Measurements from ENCODE around the gene RNF11.

Gene RNF11

DNA sequence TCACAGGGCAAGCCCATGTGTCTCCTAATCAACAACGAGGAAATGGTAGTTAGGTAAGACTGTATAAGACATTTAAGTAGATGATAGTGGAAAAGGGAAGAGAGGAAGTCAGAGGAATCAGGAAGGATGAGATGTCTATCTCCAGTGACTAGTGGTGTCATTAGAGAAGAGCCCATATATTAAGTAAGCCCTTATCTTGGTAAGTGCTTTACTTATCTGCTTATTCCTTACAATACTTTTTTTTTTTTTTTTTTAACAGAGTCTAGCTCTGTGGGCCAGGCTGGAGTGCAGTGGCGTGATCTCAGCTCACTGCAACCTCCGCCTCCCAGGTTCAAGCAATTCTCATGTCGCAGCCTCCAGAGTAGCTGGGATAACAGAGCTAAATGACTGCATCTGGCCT is 29.5 kb downstream of the RNF11 start:
- DNase-seq (ENCODE audit: low spot score), result no peak

DNA sequence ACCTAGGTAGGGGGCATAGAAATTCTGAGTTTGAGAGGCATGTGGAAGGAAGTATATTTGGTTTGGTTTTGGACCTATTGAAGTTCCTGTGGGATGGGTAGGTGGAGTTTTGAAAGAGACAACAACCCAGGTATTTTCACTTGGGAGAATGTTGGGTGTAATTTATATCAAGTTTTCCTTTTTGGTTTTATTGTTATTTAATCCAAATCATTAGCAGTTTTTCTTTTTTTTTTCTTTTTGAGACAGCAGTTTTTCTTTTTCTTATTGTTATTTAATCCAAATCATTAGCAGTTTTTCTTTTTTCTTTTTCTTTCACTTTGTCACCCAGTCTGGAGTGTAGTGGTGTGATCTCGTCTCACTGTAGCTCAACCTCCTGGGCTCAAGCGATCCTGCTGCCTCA is 30.1 kb downstream of the RNF11 start:
- DNase-seq (ENCODE audit: low spot score), result no peak

DNA sequence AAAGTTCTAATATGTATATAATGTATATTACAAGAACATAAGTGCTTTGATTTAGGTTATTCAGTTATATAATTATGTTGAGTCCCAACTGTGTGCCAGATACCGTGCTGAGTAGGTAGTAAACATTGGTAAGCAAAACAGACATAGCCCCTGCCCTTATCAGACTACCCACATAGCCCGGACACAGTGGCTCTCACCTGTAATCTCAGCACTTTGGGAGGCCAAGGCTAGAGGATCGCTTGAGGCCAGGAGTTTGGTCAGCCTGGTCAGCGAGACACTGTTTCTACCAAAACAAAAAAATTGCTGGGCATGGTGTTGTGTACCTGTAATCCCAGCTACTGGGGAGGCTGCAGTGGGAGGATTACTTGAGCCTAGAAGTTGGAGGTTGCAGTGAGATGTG is 30.7 kb downstream of the RNF11 start:
- no peak for DNase-seq (ENCODE audit: low spot score)

DNA sequence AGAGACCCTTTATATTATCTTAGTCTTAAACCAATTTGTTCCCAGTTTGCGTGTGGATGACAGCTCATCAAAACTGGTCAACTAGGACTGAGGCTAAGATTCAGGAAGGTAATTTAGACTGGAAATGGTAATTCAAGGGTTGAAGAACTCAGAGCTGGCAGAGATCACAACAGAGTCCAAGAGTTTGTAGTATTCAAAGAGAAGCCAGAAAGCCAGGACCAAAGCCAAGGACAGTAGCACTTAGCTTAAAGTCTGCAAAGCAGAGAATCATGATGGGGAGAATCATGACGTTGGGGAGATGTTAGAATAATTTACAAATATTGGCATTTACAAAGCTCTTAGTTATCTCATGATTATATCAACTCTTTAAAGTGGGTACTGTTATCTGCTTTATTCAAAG is 32.6 kb downstream of the RNF11 start:
- DNase-seq (ENCODE audit: low spot score), result no peak

DNA sequence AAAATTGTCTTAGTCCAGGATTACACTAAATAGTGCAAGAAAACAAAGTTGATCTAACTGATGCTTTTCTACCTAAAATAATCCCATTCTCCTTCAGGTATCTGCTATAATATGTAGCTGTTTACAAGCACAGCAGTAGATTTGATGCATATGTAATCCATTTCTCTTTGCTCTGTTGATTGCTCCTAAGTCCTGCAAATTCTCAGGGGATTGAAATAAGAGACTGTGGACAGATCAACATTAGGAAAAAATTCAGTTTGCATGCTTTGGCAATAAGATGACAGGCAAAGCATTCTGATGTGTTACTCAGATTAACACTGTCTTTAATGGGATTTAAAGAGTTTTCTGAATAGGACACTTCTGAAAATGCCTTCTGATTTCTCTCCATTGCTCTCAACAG is 34.7 kb downstream of the RNF11 start:
- no peak for DNase-seq (ENCODE audit: low spot score)

DNA sequence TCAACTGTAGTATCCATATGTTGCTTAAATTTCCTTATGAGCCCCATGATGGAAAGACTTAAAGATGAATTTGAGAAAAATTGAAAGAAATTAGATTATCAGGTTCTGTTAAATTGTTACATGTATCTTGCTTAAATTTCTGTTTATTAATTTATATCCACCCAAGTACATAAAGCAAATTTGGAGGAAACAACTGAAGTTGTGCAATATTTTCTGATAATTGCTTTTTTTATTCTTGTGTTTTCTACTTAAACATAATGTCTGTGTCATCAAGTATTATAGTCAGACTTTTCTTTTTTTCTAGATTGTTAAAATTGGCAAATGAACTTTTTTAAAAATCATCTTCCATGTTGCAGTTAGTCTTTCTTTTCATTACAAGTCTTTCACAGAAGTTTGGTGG is 36.8 kb downstream of the RNF11 start:
- DNase-seq (ENCODE audit: low spot score), result no peak

DNA sequence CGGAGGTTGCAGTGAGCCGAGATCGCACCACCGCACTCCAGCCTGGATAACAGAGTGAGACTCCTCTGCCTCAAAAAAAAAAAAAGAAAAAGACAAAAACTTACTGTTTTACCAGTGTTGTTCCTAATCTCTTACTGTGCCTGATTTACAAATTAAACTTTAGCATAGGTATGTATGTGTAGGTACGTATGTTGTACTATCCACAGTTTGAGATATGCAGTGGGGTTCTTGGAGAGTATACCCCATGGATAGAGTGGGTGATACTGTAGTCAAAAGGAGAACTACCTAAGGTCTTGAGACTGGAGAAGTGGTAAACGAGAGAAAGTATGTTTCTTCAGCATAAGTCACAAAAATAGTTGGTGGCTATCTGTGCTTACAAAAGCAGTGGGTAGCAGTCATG is 38.6 kb downstream of the RNF11 start:
- no peak for DNase-seq (ENCODE audit: low spot score)

DNA sequence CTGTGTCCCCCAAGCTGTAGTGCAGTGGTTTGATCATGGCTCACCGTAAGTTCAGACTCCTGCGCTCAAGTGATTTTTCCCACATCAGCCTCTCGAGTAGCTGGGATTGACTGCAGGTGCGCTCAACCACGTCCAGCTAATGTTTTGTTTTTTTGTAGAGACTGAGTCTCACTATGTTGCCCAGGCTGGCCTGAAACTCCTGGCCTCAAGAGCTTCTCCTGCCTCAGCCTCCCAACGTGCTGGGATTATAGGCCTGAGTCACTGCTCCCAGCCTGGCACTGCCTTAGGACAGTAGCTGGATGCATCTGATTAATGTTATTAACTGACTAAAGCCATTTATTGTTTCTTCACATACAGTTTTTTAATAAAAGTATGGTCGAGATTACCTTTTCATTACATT is 40.2 kb downstream of the RNF11 start:
- DNase-seq (ENCODE audit: low spot score), result no peak

DNA sequence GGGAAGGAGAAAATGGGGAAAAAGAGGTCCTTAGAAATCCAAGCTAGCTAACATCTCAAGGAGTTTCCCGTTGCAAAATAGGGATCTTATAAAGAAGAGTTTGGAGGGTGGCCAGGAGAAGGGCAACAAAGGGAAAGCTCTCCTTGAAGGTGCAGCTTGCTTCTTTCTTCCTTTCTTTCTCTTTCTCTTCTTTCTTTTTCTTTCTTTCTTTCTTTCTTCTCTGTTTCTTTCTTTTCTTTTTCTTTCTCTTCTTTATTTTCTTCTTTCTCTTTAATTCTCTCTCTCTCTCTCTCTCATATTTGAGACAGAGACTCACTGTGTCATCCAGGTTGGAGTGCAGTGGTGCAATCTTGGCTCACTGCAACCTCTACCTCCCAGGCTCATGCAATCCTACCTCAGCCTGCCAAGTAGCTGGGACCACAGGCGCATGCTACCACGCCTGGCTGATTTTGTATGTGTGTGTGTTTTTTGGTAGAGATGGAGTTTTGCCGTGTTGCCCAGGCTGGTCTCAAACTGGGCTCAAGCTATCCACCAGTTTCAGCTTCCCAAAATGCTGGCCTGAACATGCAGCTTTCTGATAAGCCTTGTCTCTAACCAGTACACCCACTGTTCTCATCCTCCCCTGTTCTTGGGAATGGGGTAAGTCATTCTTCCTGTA is 44.4 kb downstream of the RNF11 start:
- DNase-seq (ENCODE audit: low spot score), result no peak

DNA sequence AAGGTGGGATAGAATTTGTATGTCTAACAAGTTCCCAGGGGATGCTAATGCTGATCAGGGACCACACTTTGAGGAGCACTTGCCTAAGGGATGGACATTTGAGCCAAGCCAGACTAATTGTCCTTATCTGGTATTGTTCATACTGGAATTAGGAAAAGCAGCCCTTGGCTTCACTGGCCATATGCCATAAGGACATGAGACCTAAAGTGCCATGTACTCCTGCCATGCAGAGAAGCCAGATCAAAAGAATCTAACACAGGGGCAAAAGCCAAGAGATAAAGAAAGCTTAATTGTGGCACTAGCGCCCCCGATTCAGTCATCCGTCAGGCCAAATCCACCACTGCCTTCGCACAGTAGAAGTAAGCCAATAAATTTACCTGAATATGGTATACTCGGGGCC is 45.7 kb downstream of the RNF11 start:
- no peak for DNase-seq (ENCODE audit: low spot score)

DNA sequence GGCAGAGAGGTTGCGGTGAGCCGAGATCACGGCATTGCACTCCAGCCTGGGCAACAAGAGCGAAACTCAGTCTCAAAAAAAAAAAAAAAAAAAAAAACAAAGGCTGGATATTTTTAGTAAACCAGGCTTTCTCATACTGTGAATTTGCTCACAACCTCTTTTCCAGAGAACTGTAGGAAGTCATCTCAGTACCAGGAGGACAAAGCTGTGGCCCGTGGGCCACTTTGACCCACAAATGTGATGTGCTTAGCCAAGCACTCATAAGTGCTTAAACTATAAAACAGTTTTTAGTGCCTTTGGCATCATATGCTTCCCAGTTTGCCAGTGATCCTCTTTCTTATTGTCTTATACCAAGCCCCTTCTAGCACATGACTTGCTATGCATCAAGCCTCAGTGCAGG is 46.5 kb downstream of the RNF11 start:
- no peak for DNase-seq (ENCODE audit: low spot score)

DNA sequence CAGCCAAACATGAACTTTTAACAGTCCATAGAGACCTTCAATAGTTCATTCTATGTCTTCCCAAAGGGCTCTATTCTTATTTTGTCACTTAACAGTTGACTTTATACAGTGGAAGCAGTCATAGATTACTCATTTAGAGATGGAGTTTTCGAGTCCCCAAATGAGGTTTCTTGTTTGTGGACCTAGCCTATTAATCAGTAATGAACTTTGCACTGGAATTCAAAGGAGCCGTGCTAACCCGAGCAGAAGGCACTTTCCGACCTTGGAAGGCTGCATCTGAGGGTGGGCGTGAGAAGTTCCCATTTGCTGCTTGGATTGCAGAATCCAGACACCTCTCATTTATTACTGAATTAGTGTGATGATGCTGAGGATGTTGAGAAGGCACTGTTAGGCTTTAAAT is 47.9 kb downstream of the RNF11 start:
- no peak for DNase-seq (ENCODE audit: low spot score)

DNA sequence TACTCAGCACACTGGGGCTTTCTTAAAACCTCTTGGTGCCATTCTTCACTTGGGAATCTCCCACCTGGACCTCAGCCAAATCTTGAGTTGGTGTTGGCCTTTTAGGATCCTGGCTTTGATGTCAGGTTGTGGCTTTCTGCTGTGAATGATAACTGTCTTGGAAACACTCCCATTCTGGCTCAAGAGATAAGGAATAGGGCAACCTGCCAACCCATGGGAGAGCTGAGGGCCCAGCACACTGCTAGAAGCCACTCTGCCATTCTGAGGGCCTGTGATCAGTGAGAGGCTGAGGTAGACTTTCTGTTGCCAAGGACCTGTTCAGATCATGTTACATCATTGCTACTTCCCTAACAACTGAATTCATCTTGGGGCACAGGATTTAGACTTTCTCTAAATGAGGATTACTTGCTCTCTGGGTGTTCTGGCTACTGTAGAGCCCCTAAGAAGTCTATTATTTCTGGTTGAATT is 48.4 kb downstream of the RNF11 start:
- no peak for DNase-seq (ENCODE audit: low spot score)

DNA sequence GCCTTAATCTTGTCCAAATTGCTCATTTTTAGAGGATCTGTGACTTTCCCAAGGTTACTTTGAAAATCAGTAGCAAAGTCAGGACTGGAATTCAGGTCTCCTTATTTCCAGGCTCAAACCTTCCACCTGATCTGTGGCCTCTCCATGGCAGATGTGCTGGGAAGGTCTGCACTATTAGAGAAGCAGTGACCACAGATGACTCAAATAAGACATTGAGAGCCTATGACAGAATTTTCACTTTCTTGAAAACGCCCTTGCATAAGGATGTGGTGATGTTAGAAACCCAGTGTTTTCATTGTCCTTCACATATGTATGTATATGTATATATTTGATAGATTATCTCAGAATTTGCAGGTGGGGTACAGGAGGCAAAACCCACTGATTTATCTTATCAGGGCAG is 49.0 kb downstream of the RNF11 start:
- no peak for DNase-seq (ENCODE audit: low spot score)

DNA sequence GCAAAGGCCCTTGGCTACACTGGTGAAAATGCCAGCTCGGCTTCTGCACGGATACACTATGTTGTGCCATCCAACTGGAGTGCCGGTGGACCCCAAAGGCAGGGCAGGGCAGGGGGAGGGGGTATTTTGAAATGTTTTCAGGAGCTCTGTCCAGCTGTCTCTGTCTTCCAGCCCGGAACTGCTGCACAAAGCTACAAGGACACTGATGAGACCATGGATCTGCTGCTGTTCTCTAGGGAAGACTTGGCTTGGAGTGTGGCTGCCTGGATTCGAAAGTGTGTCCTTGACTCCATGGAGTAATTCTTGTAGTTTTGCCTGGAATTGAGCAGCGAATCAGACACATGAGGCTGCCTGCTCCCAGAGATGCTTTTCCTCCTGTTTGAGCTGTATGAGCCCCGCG is 51.9 kb downstream of the RNF11 start:
- no peak for DNase-seq (ENCODE audit: low spot score)

DNA sequence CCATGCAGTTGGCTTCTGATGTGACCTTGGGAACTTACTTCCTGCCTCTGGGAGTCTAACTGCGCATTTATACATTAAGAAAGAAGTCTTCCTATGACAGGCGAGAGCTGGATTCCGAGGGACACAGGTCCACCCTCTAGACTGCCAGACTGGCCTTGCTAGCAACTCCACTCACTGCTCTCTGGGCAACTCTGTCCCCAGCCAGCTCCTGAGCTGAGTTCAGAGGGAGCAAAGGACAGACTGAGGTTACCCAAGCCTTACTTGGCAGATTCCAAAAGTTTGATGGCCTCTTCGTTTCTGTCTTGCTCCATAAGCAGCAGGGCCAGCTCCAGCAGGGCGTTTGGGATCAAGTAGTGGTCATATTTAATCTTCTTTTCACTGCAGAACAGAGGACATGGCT is 52.5 kb downstream of the RNF11 start:
- no peak for DNase-seq (ENCODE audit: low spot score)

DNA sequence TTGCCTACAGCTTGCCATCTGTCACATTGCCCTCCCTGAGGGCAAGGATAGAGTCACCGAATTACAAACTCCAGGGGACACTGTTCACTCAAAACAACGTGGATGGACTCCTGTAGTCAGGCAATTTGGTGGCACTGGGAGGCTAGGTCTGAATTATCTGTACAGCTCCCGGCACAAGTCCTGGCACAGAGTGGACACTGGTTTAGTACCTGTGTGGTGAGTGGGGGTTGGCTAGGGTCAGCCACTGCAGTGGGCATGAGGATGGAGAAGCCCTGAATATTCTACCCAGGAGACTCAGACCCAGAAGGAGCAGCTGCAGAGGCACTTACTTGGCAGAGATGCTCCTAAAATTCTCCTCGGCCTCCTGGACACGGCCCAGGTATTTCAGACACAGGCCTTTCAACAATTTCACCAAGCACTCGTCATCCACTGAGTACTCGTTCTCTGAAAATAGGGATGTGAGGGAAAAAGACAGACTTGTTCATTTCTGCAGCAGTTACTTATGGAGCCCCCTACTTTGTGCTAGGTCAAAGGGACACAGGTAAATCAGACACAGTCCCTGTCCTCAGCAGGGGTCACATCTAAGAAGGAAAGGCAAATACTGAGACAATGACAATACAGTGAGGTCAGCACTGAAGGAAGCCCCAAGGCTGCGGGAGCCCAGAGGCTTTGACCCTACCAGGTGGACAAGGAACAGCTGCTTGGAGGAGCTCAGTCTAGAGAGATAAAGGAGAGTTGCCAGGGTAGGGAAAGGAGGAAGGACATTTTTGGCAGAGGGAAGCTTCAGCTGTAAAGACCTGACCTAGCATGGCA is 53.8 kb downstream of the RNF11 start:
- no peak for DNase-seq (ENCODE audit: low spot score)

DNA sequence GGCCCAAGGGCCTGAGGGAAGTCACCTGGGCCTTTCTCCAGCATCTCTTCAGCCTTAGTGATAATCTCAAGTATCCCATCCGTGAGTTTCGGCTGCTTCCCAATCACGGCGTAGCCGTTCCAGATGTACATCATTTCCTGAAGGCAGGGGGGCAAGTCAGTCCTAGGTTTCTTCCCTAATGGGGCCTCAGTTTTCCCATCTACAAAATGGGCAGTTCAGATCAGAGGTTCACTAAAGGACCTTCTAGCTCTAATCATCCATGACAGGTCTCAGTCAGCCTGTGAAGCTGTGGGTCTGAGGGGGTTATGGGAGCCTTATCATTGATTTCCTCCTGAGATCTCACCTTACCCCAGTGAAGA is 54.4 kb downstream of the RNF11 start:
- no peak for DNase-seq (ENCODE audit: low spot score)

DNA sequence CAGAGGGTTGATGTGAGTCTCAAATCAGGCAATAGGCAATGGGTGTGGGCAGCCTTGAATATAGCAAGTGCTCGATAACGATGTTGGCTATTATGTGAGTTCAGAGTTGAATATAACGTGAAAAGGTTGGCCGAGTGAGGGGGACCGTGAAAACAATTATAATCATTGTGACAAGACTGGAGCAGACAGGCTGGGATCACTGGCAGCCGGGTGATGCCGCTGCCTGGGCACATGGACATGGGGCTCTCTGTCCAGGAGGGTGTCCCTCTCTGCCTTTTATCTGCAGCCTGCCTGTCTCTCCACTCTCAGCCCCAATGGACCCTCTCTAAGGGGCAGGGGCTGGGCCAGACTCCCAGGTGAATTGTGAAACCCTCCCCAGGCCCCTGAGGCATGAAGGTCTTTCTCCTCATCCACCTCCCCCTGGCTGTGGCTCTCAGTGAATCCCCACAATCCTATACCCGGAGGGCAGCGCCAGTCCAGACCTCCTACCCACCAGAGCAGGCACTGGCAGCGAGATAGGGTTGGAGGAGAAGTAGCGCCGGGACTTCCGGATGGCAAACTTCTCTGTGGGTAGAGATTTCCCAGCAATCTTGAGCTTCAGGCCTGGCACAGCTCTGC is 57.9 kb downstream of the RNF11 start:
- no peak for DNase-seq (ENCODE audit: low spot score)

DNA sequence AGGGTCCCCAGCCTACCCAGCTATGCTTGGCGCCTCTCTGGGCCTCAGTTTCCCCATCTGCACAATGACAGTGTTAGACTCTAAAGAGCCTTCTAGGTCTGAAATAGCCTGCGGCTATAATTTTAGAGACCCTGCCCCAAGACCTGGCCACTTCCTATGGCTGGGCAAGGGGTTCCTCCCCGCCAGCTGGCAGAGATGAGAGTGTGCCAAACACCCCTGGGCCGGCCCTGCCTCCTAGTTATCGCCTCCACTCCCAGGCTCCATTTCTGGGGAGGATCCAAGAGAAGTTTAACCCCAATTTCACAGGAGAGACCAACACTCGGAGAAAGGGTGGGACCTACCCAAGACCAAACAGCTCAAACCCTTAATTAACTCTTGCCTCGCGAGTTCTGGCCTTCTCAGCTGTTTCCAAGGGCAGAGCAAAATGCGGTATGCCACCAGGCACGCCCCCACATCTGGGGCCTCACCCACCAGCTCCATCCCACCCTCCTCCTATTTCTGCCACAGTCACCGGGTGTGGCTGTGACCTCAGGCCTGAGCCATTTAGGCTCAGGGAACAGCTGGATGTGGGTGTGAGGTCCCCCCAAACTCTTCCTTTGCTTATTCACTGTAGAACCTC is 58.6 kb downstream of the RNF11 start:
- no peak for DNase-seq (ENCODE audit: low spot score)

DNA sequence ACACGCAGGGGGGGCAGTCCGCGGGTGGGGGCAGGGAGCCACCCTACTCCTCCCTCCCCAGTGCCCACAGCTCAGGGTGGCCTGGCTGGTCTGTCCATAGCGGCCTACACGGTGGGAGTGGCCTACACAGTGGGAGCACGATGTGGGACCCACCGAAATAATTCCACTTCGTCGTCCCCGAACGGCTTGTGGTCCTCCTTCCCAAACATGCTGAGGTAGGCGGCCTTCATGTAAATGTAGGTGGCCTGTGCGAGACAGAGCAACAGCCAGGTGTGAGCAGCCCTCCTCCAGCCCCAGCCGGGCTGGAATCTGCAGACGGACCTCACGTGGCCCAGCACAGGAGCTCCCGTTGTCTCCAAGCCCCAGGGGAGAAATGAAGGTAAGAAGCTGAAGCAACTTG is 59.9 kb downstream of the RNF11 start:
- no peak for DNase-seq (ENCODE audit: low spot score)

DNA sequence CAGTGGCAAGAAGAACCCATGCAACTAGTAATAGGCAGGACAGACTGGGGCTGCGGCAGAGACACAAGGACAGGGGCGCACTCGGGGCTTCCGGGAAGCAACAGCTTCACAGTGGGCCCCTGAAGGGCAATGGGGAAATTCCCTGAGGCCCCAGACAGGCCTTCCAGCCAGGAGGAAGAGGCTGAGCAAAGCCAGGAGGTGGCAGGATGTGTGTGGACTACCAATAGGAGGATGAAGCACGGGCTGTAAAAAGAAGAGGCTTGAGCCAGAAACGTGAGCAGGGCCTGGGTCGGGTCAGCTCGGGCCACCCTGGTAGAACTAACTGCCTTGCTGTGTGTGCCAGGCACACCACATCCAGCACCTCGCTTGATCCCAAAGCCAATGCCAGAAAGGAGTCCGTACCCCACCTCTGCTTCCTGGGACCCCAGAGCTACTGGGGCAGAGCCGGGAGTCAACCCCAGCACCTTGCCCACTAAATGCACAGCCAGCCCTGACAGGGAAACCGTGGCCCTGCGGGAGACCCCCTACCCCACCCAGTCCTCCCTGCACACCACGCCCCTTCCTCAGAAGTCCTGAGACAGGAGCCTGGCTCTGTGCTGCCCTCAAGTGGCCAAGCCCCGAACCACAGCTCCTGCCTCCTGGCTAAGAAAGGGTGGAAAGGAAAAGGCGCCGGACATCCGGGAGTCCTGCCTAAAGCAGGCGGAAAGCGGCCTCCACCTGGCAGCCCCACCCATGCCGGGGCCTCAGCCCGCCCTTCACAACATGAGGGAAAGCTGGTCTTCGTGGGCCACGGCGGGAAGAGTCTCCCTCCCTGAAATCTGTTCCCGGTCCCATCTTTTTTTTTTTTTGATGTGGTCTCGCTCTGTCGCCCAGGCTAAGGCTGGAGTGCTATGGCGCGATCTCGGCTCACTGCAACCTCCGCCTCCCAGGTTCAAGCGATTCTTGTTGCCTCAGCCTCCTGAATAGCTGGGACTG is 60.6 kb downstream of the RNF11 start:
- DNase-seq (ENCODE audit: low spot score), result peak; percentile 63
